ENCODE results near the gene C6orf136. TPM values are rescaled to one million over a fixed set of nuclear protein-coding genes. Genes with fewer than 3 reads are reported as not detected.
A peak's percentile ranks its signal among the peaks of the same experiment; 100 is the strongest.

The C6orf136 gene
- total and polyA plus RNA-seq, 7 donors = 7.8 to 60.8 (median 36.7) TPM

DNA sequence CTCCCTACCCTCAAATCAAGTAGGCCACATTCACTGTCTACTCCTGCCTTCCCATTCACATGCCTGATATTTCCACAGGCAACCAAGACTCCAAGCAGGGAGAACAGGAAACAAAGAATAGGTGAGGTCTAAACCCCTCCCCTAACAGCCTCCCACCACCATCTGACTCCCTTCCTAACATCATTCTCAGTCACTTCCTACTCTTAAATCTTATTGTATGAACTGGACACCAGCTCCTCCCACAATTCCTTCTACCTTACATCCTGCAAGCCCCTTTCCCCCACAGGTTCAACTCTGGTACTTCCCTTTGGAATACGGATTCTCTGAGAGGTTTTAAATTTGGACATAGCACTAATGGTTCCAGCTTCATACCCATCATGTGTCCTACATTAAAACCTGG is 944 bp upstream of the C6orf136 start:
- H3K27me3 ChIP-seq = no peaks in the 10 kb centered on the region
- TF ChIP-seq, protein P1, sequence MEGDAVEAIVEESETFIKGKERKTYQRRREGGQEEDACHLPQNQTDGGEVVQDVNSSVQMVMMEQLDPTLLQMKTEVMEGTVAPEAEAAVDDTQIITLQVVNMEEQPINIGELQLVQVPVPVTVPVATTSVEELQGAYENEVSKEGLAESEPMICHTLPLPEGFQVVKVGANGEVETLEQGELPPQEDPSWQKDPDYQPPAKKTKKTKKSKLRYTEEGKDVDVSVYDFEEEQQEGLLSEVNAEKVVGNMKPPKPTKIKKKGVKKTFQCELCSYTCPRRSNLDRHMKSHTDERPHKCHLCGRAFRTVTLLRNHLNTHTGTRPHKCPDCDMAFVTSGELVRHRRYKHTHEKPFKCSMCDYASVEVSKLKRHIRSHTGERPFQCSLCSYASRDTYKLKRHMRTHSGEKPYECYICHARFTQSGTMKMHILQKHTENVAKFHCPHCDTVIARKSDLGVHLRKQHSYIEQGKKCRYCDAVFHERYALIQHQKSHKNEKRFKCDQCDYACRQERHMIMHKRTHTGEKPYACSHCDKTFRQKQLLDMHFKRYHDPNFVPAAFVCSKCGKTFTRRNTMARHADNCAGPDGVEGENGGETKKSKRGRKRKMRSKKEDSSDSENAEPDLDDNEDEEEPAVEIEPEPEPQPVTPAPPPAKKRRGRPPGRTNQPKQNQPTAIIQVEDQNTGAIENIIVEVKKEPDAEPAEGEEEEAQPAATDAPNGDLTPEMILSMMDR (IDR thresholded peaks at IDR 0.05) = no peak
- H3K9me3 ChIP-seq = no peaks in the 10 kb centered on the region
- H3K36me3 ChIP-seq = peaks cover 0 to 51% (median 5%) of the 10 kb centered on the region in 4 donors
- peak overlapping the region in 1 of 4 donors; percentile 93 for H3K27ac ChIP-seq
- 63 to 81% methylated on average over 1 of the region's 1 CpG for WGBS, 2 donors
- intact Hi-C loops (cut with DNase I) = no loop called here
- H3K4me3 ChIP-seq = no peak overlapping the region
- no peak for DNase-seq
- peaks cover 0 to 26% (median 15%) of the 10 kb centered on the region in 4 donors for H3K4me1 ChIP-seq

DNA sequence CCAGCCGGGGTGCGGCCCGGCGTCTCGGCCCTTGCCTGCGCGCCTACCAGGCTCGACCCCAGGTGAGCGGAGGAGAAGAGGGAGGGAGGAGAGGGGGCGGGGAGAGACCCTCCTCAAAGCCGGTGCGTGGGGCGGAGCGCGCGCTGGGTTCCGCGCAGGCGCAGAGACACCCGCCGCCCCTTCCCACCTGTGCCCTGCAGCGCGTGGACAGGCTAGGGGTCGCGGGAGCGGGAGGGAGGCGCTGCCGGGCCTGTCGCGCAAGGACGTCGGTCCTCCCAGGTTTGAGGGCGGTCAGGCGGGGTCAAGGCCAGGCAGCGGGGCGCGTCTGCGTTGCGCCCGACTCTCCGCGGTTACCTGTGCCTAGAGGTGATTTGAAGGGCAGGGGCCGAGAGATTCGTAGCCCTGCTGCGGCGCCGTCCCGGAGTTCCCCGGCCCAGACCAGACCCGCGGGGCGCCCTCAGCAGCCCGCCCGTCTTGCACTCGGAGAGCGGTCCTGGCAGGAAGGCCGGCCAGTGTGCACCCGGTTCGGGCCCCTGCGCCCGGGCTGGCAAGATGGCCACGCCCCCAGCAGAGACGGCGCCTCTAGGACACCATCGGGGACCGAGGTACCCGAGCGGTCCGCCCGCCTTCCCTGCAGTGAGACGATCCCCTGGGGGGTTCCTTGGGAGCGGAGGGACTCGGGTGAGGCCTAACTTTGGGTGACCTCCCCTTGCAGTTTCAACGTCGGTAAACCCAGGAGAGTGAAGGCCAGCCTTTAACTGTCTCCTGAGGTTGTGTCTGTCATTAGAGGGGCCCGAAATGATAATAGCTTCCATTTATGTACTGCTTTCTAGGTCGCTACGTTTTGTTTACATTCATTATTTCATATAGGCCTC is 546 bp downstream of the C6orf136 start:
- DNase-seq = peak; percentile 82
- TF ChIP-seq POLR2A (IDR thresholded peaks at IDR 0.05) (peak in 1 of 2 donors; percentile 22), POLR2AphosphoS5 (IDR thresholded peaks at IDR 0.05) (peak in 2 of 4 donors; percentile 57 to 71), EP300 (IDR thresholded peaks at IDR 0.05) (peak in 1 of 4 donors; percentile 11)
- TF ChIP-seq, protein P1 (IDR thresholded peaks at IDR 0.05) = no peak

DNA sequence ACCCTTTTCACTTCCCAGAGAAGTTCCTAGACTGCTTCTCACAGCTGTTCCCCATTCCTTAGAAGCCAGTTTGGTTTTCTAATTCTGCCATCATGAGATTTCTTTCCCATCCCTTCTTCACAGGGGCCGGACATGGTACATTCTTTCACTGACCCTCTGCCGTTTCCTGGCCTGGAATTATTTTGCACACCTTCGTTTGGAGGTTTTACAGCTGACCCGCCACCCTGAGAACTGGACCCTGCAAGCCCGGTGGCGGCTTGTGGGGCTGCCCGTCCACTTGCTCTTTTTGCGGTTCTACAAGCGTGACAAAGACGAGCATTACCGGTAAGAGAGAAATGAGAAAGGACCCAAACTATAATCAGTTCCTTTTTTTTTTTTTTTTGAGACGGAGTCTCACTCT is 4.2 kb downstream of the C6orf136 start:
- Histone ChIP-seq H3K27ac (no peak overlapping the region), H3K4me3 (no peak overlapping the region), H3K4me1 (peaks cover 0 to 24% (median 12%) of the 10 kb centered on the region in 4 donors), H3K27me3 (no peaks in the 10 kb centered on the region), H3K9me3 (no peaks in the 10 kb centered on the region), H3K36me3 (peaks cover 41 to 67% (median 48%) of the 10 kb centered on the region in 4 donors)
- WGBS, 2 donors = 85 to 90% methylated on average over 12 of the region's 12 CpGs
- intact Hi-C loops (cut with DNase I) = no loop called here
- no peak for DNase-seq
- no peak for TF ChIP-seq POLR2AphosphoS5 (IDR thresholded peaks at IDR 0.05)
- TF ChIP-seq POLR2A (IDR thresholded peaks at IDR 0.05) = no peak
- TF ChIP-seq EP300 (IDR thresholded peaks at IDR 0.05) = no peak
- TF ChIP-seq, protein P1 (IDR thresholded peaks at IDR 0.05) = no peak

More for the DNA sequence above, 546 bp downstream of the C6orf136 start:
- H3K27ac ChIP-seq = peak overlapping the region; percentile 92 to 99 (median 95)
- H3K9me3 ChIP-seq = no peaks in the 10 kb centered on the region
- intact Hi-C loops (cut with DNase I) = no loop called here
- no peaks in the 10 kb centered on the region for H3K27me3 ChIP-seq
- H3K4me1 ChIP-seq = peaks cover 0 to 26% (median 15%) of the 10 kb centered on the region in 4 donors
- peak overlapping the region; percentile 72 to 94 (median 84) for H3K4me3 ChIP-seq
- WGBS, 2 donors = 0 to 1% methylated on average over 78 of the region's 78 CpGs
- peaks cover 7 to 53% (median 17%) of the 10 kb centered on the region in 4 donors for H3K36me3 ChIP-seq

DNA sequence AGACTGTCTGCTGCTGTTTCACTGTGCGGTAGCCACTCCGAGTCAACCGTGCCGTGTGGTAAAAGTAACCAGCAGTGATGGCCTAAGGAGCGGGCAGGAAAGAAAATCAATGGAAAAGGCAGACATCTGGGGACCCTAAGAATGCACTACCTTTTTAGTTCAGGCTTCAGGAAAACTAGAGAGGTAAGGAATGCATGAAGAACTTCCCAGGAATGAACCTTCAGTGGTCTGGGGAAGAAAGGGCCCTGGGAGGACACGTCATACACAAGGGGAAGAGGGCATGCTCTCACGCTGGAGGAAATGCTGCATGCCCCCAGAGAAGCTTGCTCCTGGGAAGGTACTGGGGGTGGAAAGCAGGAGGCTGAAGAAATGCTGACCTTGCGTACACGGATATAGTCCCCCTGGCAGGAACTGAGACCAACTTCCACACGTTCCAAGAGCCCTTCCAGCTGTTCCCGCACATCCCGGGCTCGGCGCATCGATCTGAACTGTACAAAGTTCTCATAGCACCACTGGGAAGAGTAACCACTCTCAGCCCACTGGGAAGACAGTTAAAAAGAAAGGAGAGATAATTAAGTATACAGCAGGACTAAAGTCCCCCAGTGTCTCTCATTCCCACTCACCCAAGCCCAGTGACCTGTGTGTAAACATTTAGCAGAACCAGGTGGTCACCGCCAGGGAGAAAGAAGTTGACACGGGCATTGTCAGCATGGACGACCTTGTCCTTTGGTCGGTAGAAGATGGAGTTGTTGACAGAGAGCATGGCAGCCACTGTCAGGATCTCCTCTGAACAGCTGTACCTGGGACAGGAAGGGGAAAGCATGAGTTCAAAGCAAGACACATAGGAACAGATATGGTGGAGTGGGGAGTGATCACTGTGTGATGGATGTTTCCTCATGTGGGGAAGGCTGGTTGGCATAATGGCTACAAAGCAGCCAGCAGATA is 8.1 kb downstream of the C6orf136 start:
- no peak for DNase-seq
- intact Hi-C loops (cut with DNase I) = no loop called here
- Histone ChIP-seq H3K36me3 (peaks cover 61 to 99% (median 83%) of the 10 kb centered on the region in 4 donors), H3K27me3 (no peaks in the 10 kb centered on the region), H3K27ac (no peak overlapping the region), H3K4me1 (no peaks in the 10 kb centered on the region), H3K4me3 (no peak overlapping the region), H3K9me3 (no peaks in the 10 kb centered on the region)
- WGBS, 2 donors = 91 to 93% methylated on average over 19 of the region's 19 CpGs
- no peak for TF ChIP-seq POLR2A (IDR thresholded peaks at IDR 0.05)
- no peak for TF ChIP-seq EP300 (IDR thresholded peaks at IDR 0.05)
- TF ChIP-seq, protein P1 (IDR thresholded peaks at IDR 0.05) = no peak
- no peak for TF ChIP-seq POLR2AphosphoS5 (IDR thresholded peaks at IDR 0.05)

Measured in sigmoid colon (tissue), 7 donors.